SW 1271 (cell line): ENCODE measurements around the gene CATSPERB.
"Not testable (repeated sequence)": the region's sequence is repeated elsewhere in the genome, so short reads cannot be mapped to it uniquely, and the experiment has no call there.

Experiments
- DNase-seq, 2 experiments: peaks; one replicate each; lab custom pipeline; 2025; lab: John Stamatoyannopoulos, UW

CATSPERB gene

DNA sequence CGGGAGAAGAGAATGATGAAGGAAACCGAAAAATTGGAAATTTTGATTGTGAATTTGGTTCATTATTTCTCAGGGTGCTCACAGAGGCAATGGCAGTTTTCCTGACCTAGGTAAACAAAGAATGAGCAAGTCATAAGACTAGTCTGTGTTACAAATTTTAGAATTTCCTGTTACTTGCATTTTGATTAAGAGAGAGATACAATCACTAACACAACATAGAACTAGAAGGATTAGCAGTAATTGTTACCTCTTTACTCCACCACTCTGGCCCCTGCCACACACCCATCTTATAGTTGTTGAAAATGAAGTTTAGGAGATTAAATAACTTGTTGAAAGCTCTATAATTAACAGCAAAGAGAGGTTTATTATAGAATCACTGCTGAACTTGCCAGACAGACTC lies 62.0 kb downstream of the CATSPERB start:
- no peak for DNase-seq

DNA sequence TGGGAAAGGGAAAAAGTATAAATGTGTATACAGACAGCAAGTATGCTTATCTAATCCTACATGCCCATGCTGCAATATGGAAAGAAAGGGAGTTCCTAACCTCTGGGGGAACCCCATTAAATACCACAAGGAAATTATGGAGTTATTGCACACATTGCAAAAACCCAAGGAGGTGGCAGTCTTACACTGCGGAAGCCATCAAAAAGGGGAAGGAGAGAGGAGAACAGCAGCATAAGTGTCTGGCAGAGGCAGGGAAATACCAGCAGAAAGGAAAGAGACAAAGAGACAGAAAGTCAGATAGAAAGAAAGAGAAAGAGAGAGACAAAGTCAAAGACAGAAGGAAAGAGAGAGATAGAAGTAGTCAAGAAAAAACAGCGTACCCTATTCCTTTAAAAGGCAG lies 64.8 kb downstream of the CATSPERB start:
- not testable (repeated sequence) for DNase-seq

DNA sequence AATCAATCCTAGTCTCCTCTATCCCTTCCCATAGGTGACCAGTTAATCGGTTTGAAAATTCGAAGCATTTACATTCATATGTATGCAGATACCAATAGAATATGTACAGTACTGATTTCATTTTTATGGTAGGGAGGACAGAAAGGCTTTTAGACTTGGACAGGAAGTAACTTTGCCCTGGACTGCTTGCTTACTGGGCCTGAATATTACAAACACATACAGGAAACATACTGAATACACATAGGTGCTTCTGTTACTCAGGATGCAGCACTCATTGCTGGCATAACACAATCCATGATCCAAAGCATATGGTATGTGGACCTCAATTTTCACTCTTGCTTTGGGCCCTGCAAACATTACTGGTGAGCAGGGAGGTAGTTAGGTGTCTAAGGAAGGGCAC lies 71.1 kb downstream of the CATSPERB start:
- no peak for DNase-seq

DNA sequence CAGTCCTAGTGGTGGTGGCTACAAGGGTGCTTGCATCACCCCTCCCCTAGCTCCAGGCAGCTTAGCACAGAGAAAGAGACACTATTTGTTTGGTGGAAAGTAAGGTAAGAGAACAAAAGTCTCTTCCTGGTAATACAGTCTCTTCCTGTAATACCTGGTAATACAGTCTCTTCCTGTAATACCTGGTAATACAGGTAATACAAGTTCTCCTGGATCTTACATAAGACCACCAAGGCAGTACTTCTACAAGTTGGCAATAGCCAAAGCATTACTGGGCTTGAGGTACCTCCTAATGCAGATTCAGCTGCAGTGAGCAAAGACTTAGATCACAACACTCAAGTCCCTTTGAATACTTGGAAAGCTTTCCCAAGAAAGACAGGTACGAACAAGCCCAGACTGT lies 77.0 kb downstream of the CATSPERB start:
- no peak for DNase-seq

DNA sequence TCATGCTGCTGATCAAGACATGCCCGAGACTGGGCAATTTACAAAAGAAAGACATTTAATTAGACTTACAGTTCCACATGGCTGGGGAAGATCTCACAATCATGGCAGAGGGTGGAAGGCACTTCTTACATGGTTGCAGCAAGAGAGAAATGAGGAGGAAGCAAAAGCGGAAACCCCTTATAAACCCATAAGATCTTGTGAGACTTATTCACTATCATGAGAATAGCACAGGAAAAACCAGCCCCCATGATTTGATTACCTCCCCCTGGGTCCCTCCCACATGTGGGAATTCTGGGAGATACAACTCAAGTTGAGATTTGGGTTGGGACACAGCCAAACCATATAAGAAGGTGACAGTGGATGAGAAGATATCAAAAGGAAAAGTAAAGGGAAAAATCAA lies 78.4 kb downstream of the CATSPERB start:
- no peak for DNase-seq

DNA sequence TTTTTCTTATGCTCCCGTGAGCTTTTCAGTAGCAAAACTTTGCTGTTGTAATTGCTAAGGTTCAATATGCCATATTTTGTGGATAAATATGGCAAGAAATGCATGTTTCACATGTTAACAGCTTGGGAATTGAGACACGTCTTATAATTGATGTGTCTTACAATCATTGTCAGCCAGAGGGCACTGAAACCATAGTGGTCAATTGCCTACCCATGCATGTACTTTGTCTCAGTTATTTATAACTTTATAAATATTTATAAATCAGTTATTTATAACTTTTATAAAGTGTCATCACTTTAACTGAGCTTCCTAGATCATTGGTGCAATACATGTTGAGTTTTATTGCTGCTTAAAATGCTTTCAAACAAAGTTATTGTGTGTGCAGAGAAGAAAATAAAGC lies 82.0 kb downstream of the CATSPERB start:
- peak in 1 of 2 experiments; percentile 23 for DNase-seq

DNA sequence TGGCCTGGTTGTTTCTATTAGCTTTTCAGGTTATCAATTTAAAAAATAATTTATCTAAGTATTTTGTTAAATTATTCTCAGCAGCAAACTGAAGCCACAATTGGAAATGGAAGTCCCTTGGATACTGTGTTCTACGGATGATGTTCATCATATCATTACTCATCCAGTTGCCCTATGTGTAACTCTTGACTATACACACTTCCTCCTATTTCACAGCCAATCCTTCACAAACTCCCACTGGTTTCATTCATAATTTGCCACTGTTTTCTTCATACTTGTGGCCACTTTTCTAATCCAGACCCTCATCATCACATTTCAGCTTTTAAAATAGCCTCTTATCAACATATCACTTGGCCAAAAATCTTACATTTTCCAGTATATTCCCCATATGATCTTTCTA lies 84.0 kb downstream of the CATSPERB start:
- no peak for DNase-seq

DNA sequence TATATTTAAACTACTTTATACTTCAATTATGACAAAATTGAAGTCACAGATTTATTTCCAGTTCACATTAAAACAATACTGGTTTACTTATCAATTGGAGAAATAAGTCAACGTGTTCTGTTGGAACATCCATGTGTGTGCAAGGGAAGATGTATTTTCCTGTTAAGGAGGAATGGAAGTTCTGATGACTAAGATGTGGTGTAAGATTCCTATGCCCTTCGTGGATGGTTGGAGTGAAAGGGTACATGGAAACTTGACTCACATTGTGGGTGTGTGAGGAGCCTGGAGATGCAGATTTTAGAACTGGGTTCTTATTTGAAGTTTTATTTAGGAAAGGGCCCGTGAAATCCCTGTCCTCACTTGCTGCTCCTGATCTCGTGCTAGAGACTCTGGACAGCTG lies 95.3 kb downstream of the CATSPERB start:
- no peak for DNase-seq

DNA sequence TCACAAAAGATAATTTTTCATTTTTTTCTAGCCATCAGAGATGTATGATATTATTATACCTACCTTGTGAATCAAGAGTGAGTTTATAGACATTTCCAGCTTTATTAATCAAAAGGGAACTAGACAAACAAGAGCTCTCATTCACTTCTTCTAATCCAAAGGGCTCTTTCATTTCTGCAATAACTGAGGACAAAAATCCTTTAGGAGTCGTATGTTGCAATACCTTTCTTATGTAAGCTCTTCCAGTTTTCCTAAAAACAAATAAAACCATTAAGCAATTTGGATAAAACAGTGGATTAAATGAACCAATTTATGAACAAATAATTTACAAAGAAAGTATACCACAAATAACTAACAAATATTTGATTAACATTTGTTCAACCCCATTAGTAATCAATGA lies 107.1 kb downstream of the CATSPERB start:
- DNase-seq: no peak

DNA sequence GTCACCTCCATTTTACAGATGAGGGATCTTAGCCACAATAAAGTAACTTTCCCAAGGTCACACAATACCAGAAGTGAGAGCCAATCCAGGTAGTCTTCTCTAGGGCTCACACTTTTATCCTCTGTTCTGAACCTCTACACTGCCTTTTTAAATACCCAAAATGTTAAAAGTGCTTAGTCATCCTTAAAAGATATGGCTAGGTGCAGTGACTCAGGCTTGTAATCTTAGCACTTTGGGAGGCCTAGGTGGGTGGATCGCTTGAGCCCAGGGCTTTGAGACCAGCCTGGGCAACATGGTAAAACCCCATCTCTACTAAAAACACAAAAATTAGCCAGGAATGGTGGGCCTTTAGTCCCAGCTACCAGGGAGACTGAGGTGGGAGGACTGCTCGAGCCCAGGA lies 117.7 kb downstream of the CATSPERB start:
- no peak for DNase-seq

DNA sequence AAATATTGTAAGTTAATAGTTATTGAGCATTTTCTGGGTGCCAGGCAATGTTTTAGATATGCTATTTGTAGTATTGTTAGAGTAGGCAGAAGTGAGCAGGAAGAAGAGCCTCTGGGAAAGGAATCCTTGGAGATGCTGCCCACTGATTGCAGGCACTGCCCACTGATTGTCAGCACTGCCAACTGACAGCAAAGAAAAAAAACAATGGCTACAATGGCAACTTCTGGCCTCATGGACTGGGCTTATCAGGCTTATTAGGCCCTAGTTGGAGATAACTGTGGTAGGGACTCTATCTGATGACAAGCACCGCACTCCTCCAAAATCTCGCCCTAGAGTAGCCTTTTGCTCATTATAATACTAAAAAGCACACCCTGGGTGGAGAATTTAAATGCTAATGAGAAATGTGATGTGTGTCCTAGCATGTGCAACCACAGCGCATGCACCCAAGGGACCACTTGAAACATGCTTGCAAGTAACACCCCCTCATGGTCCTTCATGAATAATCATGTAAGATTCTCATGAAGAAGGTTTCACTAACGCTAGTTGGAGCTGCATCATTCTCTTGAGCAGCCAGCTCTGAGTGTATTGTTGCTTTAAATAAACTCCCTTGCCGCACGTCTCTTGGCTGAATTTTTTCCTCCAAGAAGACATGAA lies 118.3 kb downstream of the CATSPERB start:
- DNase-seq: no peak

DNA sequence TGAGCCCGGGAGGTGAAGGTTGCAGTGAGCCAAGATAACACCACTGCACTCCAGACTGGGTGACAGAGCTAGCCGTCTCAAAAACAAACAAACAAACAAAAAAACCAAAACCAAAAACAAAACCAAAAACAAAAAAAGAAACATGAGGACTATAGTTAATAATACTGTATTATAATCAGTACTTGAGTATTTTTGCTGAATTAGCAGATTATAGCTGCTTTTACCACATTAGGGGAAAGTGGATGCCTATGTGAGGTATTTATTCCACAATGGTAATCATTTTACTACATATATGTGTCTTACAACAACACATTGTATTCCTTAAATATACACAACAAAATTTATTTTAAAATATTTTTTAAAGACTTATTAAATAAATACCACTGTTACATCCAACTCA lies 120.4 kb downstream of the CATSPERB start:
- DNase-seq: no peak

DNA sequence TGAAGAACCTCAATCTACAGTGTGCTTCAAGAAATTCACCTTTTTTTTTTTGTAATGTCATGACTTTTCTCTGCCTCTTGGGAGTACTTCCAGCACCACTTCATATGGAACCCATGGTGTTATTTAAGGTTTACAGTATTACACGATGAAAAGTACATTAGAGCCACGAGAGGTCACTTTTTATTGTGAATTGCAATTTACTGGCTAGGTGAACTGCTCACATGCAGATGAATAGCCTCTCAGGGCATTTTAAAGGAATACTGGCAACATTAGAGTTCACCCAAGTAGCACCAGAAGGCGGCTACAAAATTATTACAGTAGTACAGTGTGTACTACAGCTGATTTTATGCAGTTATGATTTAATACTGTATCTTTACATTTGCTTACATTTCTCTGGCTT lies 122.7 kb downstream of the CATSPERB start:
- DNase-seq: no peak

DNA sequence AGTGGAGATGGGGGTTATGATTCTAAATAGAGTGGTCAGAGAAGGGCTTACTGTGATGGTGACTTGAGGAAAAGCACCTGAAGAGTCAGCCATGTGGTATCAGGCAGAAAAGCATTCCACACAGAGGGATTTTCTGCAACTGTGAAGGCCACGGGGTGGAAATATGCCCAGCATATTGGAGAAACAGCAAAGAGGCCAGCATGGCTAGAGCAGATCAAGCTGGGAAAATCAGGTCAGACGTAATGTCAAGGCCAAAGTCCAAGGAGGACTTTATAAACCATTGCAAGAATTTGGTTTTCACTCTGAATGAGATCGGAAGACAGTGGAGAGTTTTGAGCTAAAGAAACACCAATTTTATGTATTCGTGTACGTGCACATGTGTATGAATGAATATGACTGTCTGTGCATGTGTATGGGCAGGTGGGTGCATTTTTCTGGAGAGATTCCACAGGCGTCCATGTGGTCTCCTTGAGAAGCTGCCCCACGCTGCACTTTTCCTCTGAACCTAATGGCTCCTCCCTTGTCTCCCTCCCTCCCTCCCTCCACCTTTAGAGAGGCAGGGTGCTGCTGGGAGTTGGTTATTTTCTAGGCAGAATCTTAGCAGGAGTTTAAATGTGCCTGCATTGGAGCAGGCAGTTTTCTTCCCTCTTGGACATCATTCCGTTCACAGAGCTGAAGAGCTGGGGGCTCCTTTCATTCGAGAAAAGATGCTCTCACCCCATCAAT lies 124.4 kb downstream of the CATSPERB start:
- DNase-seq: no peak

DNA sequence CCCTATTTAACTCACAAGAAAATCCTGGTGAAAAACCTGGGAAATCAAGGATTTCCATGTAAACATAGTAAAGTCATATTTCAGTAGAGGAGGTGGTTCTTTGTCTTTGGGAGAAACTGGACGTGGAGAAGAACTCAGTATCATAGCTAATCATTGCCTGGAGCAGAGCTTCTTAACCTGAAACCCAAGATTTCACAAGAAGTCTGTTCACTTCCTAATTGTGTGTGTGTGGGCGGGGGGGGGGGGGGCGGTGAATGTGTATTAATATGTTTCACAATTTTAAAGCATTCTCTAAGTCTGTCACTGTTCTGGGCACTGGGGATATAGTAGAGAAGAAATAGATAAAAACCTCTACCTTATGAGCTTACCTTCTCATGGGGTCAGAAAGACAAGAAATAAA lies 125.0 kb downstream of the CATSPERB start:
- no peak for DNase-seq

DNA sequence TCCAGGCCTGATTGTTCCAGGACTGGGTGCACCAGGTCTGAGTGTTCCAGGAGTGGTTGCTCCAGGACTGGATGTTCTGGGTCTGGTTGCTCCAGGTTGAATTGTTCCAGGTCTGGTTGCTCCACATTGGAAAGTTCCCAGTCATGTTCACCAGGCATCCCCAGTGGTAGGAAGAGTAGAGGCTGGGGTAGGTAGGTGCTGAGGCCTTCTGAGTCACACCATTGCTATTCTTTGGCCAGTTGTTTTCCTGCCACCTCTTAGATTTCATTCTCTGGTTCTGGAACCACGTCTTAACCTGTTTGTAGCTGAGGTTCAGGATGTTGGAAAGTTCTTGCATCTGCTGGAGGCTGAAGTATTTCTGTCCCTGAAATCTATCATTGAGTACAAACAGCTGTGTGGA lies 127.3 kb downstream of the CATSPERB start:
- DNase-seq: not testable (repeated sequence)

DNA sequence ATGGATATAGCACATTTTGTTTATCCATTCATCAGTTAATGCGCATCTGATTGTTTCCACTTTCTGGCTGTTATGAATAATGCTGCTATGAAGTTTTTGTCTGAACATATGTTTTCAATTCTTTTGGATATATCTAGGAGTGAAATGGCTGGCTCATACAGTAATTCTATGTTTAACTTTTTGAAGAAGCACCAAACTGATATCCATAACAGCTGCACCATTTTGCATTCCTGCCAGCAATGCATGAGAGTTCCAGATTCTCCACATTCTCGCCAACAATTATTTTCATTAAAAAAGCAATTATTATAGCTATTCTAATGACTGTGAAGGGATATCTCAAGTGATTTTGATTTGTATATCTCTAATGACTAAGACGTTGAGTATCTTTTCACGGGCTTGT lies 131.9 kb downstream of the CATSPERB start:
- no peak for DNase-seq

DNA sequence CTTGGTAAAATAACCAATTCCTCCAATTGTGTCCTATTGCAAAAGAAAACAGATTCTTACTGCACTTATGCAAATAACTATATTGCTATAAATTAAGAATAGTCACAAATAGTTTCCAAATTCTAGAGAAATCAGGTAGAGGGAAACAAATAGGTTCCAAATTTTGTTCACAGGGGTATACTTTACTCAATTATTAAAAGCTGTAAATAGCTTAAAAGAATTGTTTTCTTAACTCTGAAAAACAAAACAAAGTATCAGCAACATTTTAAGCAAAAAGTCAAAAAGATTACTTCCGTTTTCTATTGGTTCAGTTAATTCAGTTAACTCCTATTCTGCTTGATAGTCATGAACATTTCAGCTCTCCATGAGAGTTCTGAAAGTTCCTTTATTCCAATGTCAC lies 136.2 kb downstream of the CATSPERB start:
- DNase-seq: no peak

DNA sequence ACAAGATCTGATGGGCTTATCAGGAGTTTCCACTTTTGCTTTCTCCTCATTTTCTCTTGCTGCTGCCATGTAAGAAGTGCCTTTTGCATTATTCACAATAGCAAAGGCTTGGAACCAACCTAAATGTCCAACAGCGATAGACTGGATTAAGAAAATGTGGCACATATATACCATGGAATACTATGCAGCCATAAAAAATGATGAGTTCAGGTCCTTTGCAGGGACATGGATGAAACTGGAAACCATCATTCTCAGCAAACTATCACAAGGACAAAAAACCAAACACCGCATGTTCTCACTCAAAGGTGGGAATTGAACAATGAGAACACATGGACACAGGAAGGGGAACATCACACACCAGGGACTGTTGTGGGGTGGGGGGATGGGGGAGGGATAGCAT lies 137.9 kb downstream of the CATSPERB start:
- not testable (repeated sequence) for DNase-seq

DNA sequence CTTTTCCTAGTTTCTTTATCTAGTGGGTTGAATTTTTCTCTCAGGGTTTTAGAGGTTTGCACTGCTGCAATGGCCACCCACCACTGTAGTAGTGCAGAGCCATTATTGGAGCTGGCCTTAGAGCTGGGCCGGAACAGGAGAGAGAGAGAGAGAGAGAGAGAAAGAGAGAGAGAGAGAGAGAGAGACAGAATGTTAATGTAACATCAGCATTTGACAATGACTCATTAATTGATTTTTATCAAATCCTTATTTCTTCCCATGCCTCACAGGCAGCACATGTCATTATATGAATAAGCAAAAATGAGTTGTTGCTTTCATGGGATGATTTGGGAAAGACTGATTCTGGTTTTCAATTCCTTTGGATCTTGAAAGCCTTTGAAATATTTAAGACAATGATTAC lies 145.5 kb downstream of the CATSPERB start:
- DNase-seq: no peak

DNA sequence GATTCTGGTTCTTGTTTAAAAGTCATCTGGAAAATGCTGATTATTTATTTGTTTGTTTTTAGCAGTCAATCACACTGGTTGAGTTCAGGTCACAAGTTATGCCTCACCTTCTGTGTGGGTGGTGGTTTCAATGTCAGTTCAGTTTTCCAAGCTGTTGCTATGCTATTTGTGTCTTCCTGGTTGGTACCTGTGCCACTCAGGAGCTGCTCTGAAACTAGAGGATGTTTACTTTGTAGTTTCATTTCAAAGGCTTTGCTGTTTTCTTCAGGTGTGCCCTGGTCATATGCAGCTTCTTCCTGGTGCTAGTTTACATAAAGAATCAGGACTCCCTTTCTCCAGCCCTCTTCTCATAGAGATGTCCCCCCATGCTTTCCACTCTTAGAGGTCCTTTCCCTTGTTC lies 146.0 kb downstream of the CATSPERB start:
- DNase-seq: no peak

DNA sequence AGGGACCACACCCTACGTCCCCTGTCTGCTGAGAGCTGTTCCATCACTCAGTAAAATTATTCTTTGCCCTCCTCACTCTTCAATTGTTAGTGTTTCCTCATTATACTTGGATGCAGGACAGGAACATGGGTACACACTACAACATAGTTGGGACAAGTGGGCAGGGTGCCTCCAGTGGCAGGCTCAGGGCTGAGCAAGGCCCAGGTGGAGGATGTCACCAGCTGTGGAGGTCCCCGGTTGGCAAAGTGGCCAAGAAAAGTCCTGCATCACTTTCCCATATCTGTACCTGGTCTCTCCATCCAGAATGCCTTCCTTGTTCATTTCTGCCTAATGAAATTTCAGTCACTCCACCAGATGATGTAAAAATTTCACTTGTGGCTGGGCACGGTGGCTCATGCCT lies 149.1 kb downstream of the CATSPERB start:
- DNase-seq: no peak

DNA sequence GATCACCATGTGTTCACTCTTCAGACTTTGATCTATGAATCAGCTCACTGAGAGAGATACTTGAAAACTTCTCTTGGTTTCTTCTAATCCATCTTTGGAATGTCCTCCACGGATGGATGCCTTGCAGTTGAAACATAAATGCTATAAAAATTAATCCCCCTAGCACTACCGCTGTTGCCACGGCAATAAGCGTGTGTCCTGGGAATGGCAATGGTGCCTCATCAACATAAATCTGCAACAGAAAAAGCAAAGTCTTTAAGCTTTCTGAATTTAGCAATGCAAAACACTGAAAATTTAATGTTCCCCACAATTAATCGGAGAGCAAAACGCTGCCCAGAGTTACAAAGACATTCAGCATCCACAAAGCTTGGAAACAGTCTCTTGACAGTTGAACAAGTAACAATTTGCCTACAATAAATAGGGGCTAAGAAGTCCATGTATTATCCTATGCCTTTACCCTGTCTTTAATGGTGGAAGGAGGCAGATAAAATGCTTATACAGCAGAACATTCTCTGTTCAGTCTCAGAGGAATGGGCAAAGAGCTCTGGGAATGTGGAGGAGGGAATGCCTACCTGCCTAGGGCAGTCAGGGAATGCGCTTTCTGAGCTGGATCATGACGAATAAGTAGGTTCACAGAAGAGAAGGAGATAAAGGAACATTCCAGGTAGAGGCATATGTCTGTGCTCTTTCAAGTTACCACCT lies 150.9 kb downstream of the CATSPERB start:
- no peak for DNase-seq
